Gastrocnemius medialis (tissue), 4 donors: ENCODE data around the gene CPED1. TPM values are rescaled to one million over a fixed set of nuclear protein-coding genes. Genes with fewer than 3 reads are reported as not detected.

Experiments
- ATAC-seq, 2 donors: fragments of 150-250 bp; one replicate each; pipeline ENCODE4 v1.9.1; 2016
- DNase-seq, 2 donors: peaks; one replicate each; pipeline ENCODE4 v3.0.0-alpha.2; 2019
- H3K27ac ChIP-seq, 4 donors: fragments of 200-600 bp; sonication (generic); 1 replicate in 1 of 4; 2 replicates in 3 of 4; pipeline ENCODE4 v1.5.1; 2016 to 2018; ENCODE audit warnings: mild to moderate bottlenecking in 2 of 4, moderate library complexity in 1 of 4
- H3K27me3 ChIP-seq, 3 donors: fragments of 200-600 bp; sonication (generic) in 2 of 3; 1 replicate in 1 of 3; 2 replicates in 2 of 3; pipeline versions ENCODE4 v1.5.1 to v1.6.0; 2016 to 2019; ENCODE audit warnings: mild to moderate bottlenecking in 1 of 3, moderate library complexity in 1 of 3
- H3K36me3 ChIP-seq, 2 donors: fragments of 200-600 bp; sonication (generic) in 1 of 2; one replicate each; pipeline ENCODE4 v1.5.1; 2017 to 2018
- H3K4me1 ChIP-seq, 2 donors: fragments of 200-600 bp; sonication (generic) in 1 of 2; one replicate each; pipeline ENCODE4 v1.5.1; 2016 to 2017; ENCODE audit warnings: mild to moderate bottlenecking in 2 of 2
- H3K4me3 ChIP-seq, 4 donors: fragments of 200-600 bp; sonication (generic) in 3 of 4; 1 replicate in 1 of 4; 2 replicates in 3 of 4; pipeline ENCODE4 v1.5.1; 2016 to 2019; ENCODE audit warnings: mild to moderate bottlenecking in 2 of 4
- H3K9me3 ChIP-seq, 3 donors: fragments of 200-600 bp; sonication (generic) in 2 of 3; 1 replicate in 1 of 3; 2 replicates in 2 of 3; pipeline ENCODE4 v1.5.1; 2016 to 2019
- POLR2A ChIP-seq, 2 donors: fragments of 450-650 bp; IDR thresholded peaks; one replicate each; pipeline ENCODE4 v1.6.1; 2017; ENCODE audit warnings: antibody characterized with exemption in 2 of 2, mild to moderate bottlenecking in 2 of 2, moderate library complexity in 2 of 2
- in situ Hi-C, 4 donors: fragments of 200-750 bp; cut with MboI; loops; one replicate each; pipeline versions ENCODE4 v1.15.0 to v1.8.0; 2017; ENCODE audit warnings: low sequenced_read_pairs in 4 of 4
- intact Hi-C: fragments of 100-400 bp; cut with DNase I; formaldehyde crosslinking; loops from one replicate; pipeline ENCODE4 v1.15.1; 2023; ENCODE audit warnings: low total_unique reads
- total RNA-seq, 4 donors: library from RNA; depleted of rRNA; stranded (reverse); fragments of >200 nt; gene quantifications; one replicate each; pipeline versions ENCODE4 v1.1.0 to v1.2.3, GENCODE V29; 2016
- TF ChIP-seq, protein P1 (sequence below), 5 experiments: fragments of 450-650 bp in 3 of 5; fragments of 200-600 bp in 2 of 5; sonication (generic) in 2 of 5; IDR thresholded peaks in 4 of 5; conservative IDR thresholded peaks in 1 of 5; 1 replicate in 4 of 5; 2 replicates in 1 of 5; pipeline ENCODE4 v1.5.1; 2016 to 2019; ENCODE audit warnings: antibody characterized with exemption in 5 of 5, mild to moderate bottlenecking in 3 of 5, moderate library complexity in 3 of 5

The CPED1 gene
- total RNA-seq, 4 donors from 2014 or later = 4.8 to 35.5 (median 34.1) TPM

DNA sequence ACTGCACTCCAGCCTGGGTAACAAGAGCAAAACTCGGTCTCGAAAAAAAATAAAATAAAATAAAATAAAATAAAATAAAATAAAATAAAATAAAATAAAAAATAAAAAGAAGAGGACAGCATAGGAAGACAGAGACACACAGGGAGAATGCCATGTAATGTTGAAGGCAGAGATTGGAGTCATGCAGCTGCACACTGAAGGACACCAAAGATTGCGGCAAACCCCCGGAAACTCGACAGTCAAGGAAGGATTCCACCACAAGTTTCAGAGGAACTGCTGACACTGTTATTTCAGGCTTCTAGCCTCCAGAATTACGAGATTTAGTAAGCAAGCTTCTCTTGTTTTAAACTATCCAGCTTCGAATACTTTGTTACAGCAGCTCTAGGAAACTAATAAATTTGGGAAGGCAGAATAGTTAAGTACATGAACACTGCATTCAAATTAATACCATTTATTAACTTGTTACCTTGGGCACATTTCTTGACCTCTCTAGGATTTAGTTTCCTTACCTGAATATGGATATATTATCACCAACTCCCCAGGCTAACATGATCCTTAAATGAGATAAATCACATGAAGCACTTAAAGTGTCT is 9.5 kb downstream of the CPED1 start:
- Histone ChIP-seq H3K36me3 (no peaks in the 10 kb centered on the region), H3K27me3 (no peaks in the 10 kb centered on the region), H3K27ac (peak overlapping the region; percentile 91 to 98 (median 94)), H3K9me3 (no peaks in the 10 kb centered on the region), H3K4me1 (peaks cover 88 to 89% of the 10 kb centered on the region in 2 donors), H3K4me3 (no peak overlapping the region)
- no peak for ATAC-seq
- intact Hi-C loops (loop anchor here (10.0 kb wide), 1 partner anchor 197 kb away; no protein-coding TSS in a partner anchor), in situ Hi-C loops (loop anchor here in 1 of 4 donors (10.0 kb wide), 1 partner anchor 77 kb away; no protein-coding TSS in a partner anchor)
- TF ChIP-seq, protein P1, sequence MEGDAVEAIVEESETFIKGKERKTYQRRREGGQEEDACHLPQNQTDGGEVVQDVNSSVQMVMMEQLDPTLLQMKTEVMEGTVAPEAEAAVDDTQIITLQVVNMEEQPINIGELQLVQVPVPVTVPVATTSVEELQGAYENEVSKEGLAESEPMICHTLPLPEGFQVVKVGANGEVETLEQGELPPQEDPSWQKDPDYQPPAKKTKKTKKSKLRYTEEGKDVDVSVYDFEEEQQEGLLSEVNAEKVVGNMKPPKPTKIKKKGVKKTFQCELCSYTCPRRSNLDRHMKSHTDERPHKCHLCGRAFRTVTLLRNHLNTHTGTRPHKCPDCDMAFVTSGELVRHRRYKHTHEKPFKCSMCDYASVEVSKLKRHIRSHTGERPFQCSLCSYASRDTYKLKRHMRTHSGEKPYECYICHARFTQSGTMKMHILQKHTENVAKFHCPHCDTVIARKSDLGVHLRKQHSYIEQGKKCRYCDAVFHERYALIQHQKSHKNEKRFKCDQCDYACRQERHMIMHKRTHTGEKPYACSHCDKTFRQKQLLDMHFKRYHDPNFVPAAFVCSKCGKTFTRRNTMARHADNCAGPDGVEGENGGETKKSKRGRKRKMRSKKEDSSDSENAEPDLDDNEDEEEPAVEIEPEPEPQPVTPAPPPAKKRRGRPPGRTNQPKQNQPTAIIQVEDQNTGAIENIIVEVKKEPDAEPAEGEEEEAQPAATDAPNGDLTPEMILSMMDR (IDR thresholded peaks at IDR 0.05 in 4 of 5, conservative IDR thresholded peaks at IDR 0.05 in 1 of 5) = no peak
- no peak for TF ChIP-seq POLR2A (IDR thresholded peaks at IDR 0.05)
- no peak for DNase-seq

DNA sequence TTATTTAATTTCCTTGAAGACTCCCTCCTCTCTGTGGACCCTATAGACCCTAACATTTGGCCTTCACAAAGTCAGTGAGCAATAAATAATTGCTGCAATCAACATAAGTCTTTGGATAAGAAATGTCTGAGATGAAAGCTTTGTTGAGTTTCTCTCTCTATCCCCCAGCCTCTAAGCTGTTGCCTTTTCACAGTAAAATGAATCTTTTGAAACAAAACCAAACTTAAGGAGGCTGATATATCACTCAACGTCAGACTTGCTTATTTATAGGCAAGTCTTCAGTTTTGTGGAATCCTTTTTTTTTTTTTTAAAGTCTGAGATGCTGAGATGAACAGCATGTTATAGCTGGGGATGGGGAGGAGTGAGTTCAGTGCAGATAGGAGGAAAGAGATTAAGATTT is 10.0 kb downstream of the CPED1 start:
- in situ Hi-C loops = loop anchor here in 1 of 4 donors (10.0 kb wide), 1 partner anchor 76 kb away; no protein-coding TSS in a partner anchor
- H3K36me3 ChIP-seq = no peaks in the 10 kb centered on the region
- no peaks in the 10 kb centered on the region for H3K27me3 ChIP-seq
- ATAC-seq (no peak), DNase-seq (no peak)
- peak overlapping the region; percentile 91 to 98 (median 94) for H3K27ac ChIP-seq
- TF ChIP-seq POLR2A (IDR thresholded peaks at IDR 0.05) = no peak
- TF ChIP-seq, protein P1 (IDR thresholded peaks at IDR 0.05 in 4 of 5, conservative IDR thresholded peaks at IDR 0.05 in 1 of 5) = no peak
- no peak overlapping the region for H3K4me3 ChIP-seq
- H3K4me1 ChIP-seq = peaks cover 89% of the 10 kb centered on the region in 2 donors
- intact Hi-C loops = loop anchor here (10.0 kb wide), 1 partner anchor 196 kb away; no protein-coding TSS in a partner anchor
- H3K9me3 ChIP-seq = no peaks in the 10 kb centered on the region

DNA sequence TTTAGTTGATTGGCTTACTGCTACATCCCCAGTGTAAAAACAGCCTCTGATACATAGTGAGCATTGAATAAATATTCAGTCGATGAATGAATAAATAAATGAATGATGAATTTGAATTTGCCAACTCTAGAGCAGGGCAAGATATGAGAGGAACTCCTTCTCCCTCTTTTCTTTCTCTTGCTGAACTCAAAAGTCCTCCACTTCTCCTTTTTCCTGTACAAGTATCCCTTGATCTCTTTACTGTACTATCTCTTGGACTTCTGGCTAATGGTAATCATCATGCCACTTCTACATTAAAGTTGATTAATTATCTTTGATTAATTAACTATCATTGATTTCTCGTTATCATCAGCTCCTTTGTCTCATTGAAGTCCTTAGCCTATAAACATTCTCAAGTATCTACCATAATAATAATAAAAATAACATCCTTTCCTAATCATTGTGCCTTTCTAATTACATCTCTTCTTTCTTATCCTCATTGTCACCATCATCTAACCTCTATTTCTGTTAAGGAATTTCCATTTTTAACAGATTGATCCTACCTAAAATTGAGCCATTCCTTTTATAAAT is 10.6 kb downstream of the CPED1 start:
- H3K4me3 ChIP-seq = peak overlapping the region in 2 of 4 donors; percentile 7 to 26
- no peak for ATAC-seq

DNA sequence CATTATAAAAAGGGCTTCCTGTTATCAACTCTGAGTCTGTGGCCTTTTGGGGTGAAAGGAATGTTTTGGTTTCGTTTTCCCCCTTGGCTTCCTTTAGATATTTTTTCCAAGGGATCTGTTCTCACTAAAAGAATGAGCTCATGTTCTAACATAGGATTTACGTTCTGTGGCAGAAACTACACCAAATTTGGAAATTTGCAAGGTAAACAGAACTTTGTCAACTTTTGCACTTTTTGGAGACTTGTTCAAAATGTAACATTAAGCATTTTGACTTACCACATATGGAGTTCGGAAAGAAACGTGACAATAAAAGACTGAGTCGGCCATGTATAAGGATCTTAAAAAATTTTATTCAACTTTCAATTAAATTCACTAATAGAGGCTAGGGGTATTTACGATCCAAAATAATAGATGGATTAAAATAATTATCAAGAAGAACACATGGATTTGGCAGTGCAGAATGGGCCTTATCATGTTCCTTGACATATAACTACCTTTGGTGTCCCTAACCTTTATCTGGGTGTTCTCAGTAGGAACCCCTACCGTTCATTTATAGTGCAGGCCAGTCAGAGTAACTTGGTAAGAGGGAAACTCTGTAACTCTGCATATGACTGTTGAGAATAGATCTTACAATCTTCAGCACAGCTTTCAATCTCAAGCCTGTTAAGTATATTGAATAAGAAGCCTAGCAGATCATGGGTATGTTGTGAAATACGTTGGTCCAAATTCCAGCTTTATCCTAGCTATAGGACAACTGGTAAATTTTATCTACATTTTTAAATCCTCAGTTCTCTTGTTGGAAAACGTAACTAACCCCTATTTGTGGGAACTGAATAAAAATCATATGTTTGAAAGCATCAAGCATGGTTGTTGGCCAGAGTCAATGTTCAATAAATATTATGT is 11.8 kb downstream of the CPED1 start:
- in situ Hi-C loops = no loop called here
- Histone ChIP-seq H3K27ac (peak overlapping the region; percentile 91 to 98 (median 94)), H3K9me3 (no peaks in the 10 kb centered on the region), H3K27me3 (no peaks in the 10 kb centered on the region), H3K4me1 (peaks cover 89 to 92% of the 10 kb centered on the region in 2 donors), H3K36me3 (no peaks in the 10 kb centered on the region), H3K4me3 (peak overlapping the region; percentile 23 to 37 (median 32))
- TF ChIP-seq, protein P1 (IDR thresholded peaks at IDR 0.05 in 4 of 5, conservative IDR thresholded peaks at IDR 0.05 in 1 of 5) = no peak
- TF ChIP-seq POLR2A (IDR thresholded peaks at IDR 0.05) = no peak
- no peak for DNase-seq
- intact Hi-C loops = no loop called here
- peak in 1 of 2 donors; percentile 41 for ATAC-seq

More for the DNA sequence above, 10.6 kb downstream of the CPED1 start:
- no peaks in the 10 kb centered on the region for H3K27me3 ChIP-seq
- H3K9me3 ChIP-seq = no peaks in the 10 kb centered on the region
- no peaks in the 10 kb centered on the region for H3K36me3 ChIP-seq
- DNase-seq = no peak
- H3K27ac ChIP-seq = peak overlapping the region; percentile 91 to 98 (median 94)
- TF ChIP-seq, protein P1 (IDR thresholded peaks at IDR 0.05 in 4 of 5, conservative IDR thresholded peaks at IDR 0.05 in 1 of 5) = no peak
- TF ChIP-seq POLR2A (IDR thresholded peaks at IDR 0.05) = no peak
- intact Hi-C loops = loop anchor here (10.0 kb wide), 1 partner anchor 196 kb away; no protein-coding TSS in a partner anchor
- in situ Hi-C loops = loop anchor here in 1 of 4 donors (10.0 kb wide), 1 partner anchor 76 kb away; no protein-coding TSS in a partner anchor
- peaks cover 89% of the 10 kb centered on the region in 2 donors for H3K4me1 ChIP-seq
